ENCODE results near the gene RAB13.
A peak's percentile ranks its signal among the peaks of the same experiment; 100 is the strongest.

The RAB13 gene

DNA sequence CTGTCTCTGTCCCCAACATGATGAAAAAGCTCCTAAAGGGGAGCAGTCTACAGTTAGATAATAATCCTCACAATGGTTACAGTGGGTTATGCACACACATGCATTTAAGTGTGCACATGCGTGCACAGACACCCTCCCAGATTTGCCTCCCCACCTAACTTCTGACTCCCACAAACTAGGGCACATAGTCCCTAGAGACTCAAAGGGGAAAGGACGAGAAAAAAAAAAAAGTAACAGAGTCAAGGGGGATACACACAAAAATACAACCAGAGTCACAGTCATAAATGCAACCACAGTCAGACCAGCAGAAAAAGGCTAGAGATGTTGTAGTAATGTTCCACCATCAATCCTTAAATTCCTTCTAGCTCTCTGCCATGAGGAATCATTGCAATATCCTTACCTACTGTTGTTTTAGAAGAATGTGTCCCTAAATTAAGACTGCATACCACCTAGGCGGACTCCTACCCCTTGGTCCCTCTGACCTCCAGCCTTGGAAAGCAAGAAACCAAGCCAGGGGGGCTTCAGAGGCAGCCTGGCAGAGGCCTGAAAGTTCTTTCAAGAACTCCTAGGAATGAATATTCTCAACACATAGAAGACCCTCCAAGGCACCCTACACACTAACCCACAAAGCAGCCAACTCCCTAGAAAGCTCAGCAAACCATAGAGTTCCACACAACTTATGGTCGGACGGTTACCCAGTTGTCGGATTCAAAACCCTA lies 29.0 kb downstream of the RAB13 start:
- no peaks in the 10 kb centered on the region for H3K9me3 Mint-ChIP-seq
- peak overlapping the region; percentile 90 for H3K27ac Mint-ChIP-seq
- H3K4me3 Mint-ChIP-seq = peak overlapping the region; percentile 93
- H3K4me1 Mint-ChIP-seq = peaks cover 53% of the 10 kb centered on the region
- ATAC-seq (no peak), DNase-seq (no peak)
- H3K27me3 Mint-ChIP-seq = no peaks in the 10 kb centered on the region
- peaks cover 26% of the 10 kb centered on the region for H3K36me3 Mint-ChIP-seq (ENCODE audit: low read depth)

DNA sequence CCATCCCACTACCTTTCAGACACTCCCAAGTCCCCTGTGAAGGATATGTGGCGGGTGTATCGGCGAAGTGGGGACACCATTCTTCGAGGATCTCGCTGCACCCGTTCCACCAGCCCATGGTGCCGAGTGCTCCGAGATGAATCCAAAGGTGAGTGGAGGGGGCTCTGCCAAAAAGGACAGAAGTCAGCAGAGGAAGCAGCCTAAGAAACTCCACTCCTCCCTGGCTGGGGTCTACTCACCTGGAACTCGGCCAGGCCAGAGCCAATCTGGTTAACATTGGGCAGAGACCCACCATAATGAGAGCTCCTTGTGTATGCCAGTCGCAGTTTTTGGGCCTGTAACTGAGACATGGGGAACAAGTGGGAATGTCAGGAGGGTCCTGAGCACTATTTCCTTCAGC lies 31.3 kb downstream of the RAB13 start:
- H3K27me3 Mint-ChIP-seq = no peaks in the 10 kb centered on the region
- peaks cover 24% of the 10 kb centered on the region for H3K36me3 Mint-ChIP-seq (ENCODE audit: low read depth)
- H3K4me1 Mint-ChIP-seq = peaks cover 40% of the 10 kb centered on the region
- DNase-seq (no peak), ATAC-seq (no peak)
- no peaks in the 10 kb centered on the region for H3K9me3 Mint-ChIP-seq
- no peak overlapping the region for H3K4me3 Mint-ChIP-seq
- H3K27ac Mint-ChIP-seq = peak overlapping the region; percentile 38

DNA sequence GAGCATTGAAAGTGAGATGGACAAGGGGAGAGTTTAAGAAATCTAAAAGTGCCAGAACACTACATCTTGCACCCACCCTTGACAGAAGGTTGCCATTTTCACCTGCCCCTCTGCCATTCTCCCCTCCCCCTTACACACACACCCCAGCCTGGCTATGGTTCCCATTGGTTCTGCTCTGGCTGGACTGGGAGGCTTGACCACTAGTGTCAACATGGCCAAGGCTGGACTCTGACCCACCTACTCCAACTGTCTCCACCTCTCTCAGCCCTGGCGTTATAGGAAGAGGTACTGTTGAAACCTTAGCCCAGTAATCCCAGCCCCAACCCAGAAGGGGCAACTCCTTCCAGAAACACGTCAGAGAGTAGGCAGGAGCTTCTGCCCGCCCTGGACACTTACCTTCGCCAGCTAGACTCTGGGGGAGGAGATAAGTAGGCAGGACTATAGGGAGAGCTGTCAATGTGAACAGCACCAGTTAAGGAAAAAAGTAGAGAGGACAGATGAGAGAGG lies 32.2 kb downstream of the RAB13 start:
- no peaks in the 10 kb centered on the region for H3K9me3 Mint-ChIP-seq
- H3K27ac Mint-ChIP-seq = peak overlapping the region; percentile 70

DNA sequence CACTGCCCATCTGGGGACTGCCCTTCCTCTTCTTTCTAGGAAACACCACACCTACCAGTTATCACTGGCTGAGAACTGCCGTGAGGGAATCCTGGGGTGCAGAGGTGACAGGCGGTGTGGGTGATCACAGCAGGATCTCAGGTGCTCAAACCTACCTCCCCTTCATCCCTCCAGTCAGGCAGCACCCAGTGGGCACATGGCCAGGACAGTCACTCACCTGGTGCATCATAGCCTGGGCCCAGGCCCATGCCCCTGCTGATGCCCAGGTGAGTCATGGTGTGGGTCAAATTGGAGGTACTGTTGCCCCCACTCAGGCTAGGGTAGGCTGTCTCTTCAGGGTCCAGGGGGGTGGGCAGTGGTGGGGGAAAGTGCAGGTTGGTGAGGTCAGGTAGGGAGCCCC lies 34.3 kb downstream of the RAB13 start:
- Mint-ChIP-seq H3K4me3 (no peak overlapping the region), H3K9me3 (no peaks in the 10 kb centered on the region), H3K36me3 (ENCODE audit: low read depth) (peaks cover 31% of the 10 kb centered on the region), H3K27me3 (no peaks in the 10 kb centered on the region), H3K4me1 (peaks cover 35% of the 10 kb centered on the region), H3K27ac (peak overlapping the region; percentile 67)
- DNase-seq (no peak), ATAC-seq (no peak)

More for the DNA sequence above, 32.2 kb downstream of the RAB13 start:
- Mint-ChIP-seq H3K4me1 (peaks cover 40% of the 10 kb centered on the region), H3K4me3 (no peak overlapping the region), H3K27me3 (no peaks in the 10 kb centered on the region), H3K36me3 (ENCODE audit: low read depth) (peaks cover 26% of the 10 kb centered on the region)
- ATAC-seq = no peak
- DNase-seq = no peak

DNA sequence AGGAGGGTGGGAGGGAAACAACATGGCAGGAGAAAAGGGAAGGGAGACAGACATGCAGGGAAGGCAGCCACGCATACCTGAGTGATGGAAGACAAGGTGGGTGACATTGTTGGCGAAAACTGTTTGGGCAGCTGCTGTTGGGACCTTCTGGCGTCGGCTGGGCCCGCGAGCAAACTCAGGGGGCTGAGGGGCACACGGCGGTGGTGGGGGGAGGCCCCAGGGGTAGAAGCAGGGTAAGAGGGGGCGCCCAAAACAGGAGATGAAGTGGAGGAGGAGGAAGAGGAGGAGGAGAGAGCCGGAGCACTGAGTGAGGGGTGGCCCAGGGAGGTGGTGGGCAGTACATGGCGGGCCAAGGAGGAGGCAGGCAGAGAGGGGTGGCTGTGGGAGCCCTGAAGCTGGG lies 35.0 kb downstream of the RAB13 start:
- no peaks in the 10 kb centered on the region for H3K9me3 Mint-ChIP-seq
- no peak overlapping the region for H3K4me3 Mint-ChIP-seq
- ATAC-seq (no peak), DNase-seq (no peak)
- H3K27me3 Mint-ChIP-seq = no peaks in the 10 kb centered on the region
- H3K36me3 Mint-ChIP-seq (ENCODE audit: low read depth) = peaks cover 31% of the 10 kb centered on the region
- peaks cover 31% of the 10 kb centered on the region for H3K4me1 Mint-ChIP-seq
- H3K27ac Mint-ChIP-seq = peak overlapping the region; percentile 7

DNA sequence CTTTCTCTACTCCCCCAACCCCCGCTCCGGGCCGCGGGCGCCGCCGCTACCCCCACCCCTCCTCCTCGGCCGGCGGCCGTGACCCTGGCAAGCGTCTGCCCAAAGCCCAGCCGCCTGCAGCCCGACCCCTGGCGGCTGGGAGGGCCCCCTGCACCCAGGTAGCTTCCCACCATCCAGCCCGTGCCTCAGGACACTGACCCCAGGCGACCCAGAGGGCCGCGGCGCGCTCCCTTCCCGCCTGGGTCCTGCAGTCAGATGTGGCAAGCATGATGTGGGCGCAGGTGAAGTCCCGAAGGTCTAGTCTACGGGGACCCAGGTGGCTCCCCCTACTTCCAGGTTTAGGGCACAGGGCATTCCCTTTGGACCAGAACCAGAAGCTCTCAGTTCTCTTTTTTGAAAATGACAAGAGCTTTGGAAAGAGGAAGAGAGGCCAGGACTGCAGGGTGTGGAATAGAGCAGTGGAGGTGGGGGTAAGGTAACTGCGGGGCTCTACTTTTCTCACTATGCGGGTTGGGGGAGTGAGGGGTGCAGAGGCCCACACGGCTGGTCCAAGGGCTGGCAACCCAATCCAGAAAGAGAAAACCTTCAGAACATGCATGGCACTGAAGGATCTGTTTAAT lies 39.4 kb downstream of the RAB13 start, which contains the start of gene DENND4B:
Gene DENND4B (minus strand): TSS at position 97 of the 620 bp plus-strand sequence. CDS start 2,344 bp downstream, outside the sequence.
- no peaks in the 10 kb centered on the region for H3K27me3 Mint-ChIP-seq
- DNase-seq = peak; percentile 83
- no peaks in the 10 kb centered on the region for H3K9me3 Mint-ChIP-seq
- H3K4me1 Mint-ChIP-seq = peaks cover 25% of the 10 kb centered on the region
- H3K36me3 Mint-ChIP-seq (ENCODE audit: low read depth) = peaks cover 42% of the 10 kb centered on the region
- H3K27ac Mint-ChIP-seq = peak within 1 kb of the TSS; percentile 92
- peak within 1 kb of the TSS; percentile 91 for H3K4me3 Mint-ChIP-seq
- ATAC-seq = peak; percentile 68

DNA sequence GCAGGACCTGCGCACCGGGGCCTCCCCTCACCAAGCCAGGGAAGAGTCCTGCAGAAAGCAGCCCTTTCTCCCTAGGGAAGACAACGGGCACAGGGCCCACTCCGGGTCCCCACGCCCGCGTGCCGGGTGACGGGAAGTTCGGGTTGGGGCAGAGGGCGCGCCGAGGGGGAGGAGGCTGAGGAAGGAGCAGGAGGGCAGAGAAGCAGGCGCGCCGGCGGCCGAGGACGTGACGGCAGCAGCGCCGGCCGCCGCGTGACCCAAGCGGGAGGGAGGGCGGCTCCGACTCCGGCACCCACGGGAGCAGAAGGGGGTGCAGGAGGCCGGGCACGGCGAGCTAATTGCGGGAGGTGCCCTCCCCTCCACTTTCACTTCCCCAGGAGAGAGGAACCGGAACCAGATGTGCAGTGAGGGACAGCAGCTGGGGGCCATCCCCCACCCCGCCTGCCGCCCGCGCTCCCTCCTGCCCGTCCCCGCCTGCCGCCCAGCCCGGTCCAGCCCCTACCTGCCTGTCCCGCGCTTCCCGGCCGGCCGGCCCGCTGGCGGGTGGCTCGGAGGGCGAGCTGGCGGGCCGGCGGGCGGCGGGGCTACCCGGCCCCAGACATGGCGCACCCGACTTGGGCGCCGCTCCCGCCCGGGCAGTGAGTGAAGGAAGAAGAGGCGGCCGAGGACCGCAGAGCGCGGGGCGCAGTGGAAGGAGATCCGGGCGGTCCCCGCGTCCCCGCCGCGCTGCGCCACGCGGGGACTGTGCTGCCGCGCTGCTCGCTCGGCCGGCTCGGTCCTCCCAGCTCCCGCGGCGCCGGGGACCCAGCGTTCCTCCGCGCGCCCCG lies 40.1 kb downstream of the RAB13 start:
- Mint-ChIP-seq H3K4me1 (peaks cover 25% of the 10 kb centered on the region), H3K36me3 (ENCODE audit: low read depth) (peaks cover 42% of the 10 kb centered on the region), H3K27me3 (no peaks in the 10 kb centered on the region), H3K9me3 (no peaks in the 10 kb centered on the region), H3K27ac (peak overlapping the region; percentile 92), H3K4me3 (peak overlapping the region; percentile 91)
- ATAC-seq (peak; percentile 55), DNase-seq (peak; percentile 80)

DNA sequence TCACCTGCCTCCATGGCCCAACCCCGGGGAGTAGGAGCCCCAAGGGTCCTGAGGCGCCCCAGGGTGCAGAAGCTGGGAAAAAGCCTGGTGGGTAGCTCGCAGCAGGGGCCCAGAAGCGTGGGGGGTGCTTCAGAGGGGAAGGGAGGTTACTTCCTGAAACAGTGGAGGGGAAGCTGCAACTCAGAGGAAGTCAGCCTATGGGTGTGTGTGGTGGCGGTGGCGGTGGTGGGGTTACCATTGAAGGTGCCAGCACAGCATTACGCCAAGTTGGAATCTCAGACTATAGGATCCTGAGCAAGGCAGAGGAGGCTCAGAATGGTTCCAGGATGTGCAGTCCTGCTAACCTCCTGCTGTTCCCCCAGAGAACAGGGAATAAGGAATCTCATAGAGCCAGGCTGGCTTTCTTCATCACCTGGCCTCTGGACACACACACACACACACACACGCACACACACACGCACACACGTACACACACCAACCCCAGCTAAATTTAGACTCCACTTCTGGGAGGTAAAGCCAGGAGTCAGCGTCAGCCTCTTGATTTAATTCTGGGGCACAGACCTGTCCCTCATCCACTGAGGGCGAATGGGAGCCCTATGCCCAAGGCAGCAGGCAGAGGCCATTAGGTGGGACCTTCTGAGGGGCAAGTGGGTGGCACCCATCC lies 40.9 kb downstream of the RAB13 start:
- H3K36me3 Mint-ChIP-seq (ENCODE audit: low read depth) = peaks cover 45% of the 10 kb centered on the region

DNA sequence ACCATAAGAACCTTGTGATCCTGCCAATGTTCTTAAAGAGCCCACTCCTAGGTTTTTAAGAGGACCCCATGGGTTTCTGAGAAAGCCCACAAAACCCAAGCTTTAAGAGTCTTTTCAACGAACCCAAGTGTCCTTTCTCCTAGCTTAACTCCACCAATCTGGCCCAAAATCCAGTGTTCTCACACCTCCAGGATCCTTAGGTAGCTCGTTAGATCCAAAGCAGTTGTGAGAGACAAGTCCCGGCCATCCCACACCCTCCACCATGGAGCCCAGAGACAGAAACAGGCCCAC lies 41.4 kb downstream of the RAB13 start:
- no peaks in the 10 kb centered on the region for H3K9me3 Mint-ChIP-seq

More for the DNA sequence above, 40.9 kb downstream of the RAB13 start:
- H3K4me3 Mint-ChIP-seq = peak overlapping the region; percentile 91
- no peaks in the 10 kb centered on the region for H3K9me3 Mint-ChIP-seq
- H3K27me3 Mint-ChIP-seq = no peaks in the 10 kb centered on the region
- peaks cover 25% of the 10 kb centered on the region for H3K4me1 Mint-ChIP-seq
- DNase-seq (peak; percentile 78), ATAC-seq (peak; percentile 76)
- H3K27ac Mint-ChIP-seq = peak overlapping the region; percentile 92

DNA sequence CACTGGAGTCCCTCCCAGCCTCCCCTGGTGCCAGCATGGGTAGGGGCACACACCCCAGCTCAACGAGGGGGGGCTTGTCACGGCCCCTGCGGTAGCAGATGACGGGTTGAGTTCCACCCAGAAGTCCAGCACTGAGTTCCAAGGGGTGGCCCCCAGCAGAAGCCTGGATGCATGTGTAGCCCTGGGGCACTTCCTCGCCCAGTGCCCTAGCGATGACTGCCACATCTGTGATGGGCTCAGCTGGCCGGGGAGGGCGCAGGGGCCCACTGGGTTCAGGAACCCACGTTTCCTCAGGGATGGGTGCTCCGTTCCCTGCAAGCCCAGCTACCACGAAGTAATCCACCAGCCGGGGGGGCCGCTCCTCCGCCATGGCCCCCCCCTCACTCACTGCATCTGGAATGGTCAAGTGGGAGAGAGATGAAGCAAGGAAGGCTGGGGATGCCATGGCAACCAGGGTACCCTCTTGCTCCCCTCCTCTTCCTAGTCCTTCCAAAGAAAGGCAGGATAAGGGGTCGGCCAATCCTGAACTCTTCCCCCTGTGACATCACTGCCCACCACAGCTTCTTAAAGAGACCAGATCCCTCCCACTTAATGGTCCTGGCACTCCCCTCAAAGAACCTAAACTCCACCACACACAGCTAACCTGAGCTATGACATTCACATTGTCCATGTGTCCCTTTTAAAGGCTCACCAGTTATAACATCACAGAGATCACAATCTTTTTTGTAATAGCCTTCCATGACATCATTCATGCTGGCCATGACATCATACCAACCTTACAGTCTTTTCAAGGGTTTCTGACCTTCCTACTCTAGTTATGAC lies 41.9 kb downstream of the RAB13 start:
- DNase-seq (no peak), ATAC-seq (no peak)
- Mint-ChIP-seq H3K9me3 (no peaks in the 10 kb centered on the region), H3K36me3 (ENCODE audit: low read depth) (peaks cover 46% of the 10 kb centered on the region), H3K27me3 (no peaks in the 10 kb centered on the region), H3K4me3 (peak overlapping the region; percentile 91), H3K4me1 (peaks cover 25% of the 10 kb centered on the region), H3K27ac (peak overlapping the region; percentile 92)

More for the DNA sequence above, 41.4 kb downstream of the RAB13 start:
- peaks cover 44% of the 10 kb centered on the region for H3K36me3 Mint-ChIP-seq (ENCODE audit: low read depth)
- H3K27me3 Mint-ChIP-seq = no peaks in the 10 kb centered on the region
- H3K4me1 Mint-ChIP-seq = peaks cover 25% of the 10 kb centered on the region
- ATAC-seq = peak; percentile 0
- DNase-seq = no peak
- peak overlapping the region; percentile 91 for H3K4me3 Mint-ChIP-seq
- H3K27ac Mint-ChIP-seq = peak overlapping the region; percentile 92

DNA sequence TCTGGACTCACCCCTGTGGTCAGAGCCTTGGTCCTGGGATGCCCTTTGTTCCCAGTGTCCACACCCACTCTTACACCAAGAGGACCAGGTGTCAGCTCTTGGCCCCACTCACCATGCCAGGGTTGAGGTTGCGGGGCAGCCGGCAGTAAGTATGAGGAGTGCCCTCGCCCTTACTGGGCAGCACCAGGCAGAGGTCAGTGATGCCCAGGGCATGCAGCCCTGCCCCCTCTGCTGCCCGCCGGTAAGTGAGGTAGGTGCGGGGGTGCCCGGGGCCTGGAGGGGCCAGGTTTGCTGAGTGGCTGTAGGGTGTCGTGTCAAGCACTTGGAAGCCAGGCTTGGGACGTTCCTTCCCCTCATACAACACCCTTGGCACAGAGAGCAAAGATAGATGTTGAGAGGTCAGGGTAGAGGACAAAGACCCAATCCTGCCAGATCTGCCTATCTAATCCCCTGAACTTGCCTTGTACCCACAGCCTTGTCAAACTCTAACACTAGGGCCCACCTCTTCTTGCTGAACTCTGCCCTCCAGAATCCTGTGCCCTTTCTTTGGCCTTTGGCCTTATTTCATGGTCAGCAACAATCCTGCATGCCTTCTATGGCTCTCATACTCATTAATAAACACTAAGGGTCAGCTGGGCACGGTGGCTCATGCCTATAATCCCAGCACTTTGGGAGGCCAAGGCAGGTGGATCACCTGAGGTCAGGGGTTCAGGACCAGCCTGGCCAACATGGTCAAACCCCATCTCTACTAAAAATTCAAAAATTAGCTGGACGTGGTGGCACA lies 43.2 kb downstream of the RAB13 start:
- DNase-seq (no peak), ATAC-seq (no peak)
- Mint-ChIP-seq H3K4me1 (peaks cover 25% of the 10 kb centered on the region), H3K27ac (peak overlapping the region; percentile 65), H3K4me3 (no peak overlapping the region), H3K27me3 (no peaks in the 10 kb centered on the region), H3K36me3 (ENCODE audit: low read depth) (peaks cover 47% of the 10 kb centered on the region), H3K9me3 (no peaks in the 10 kb centered on the region)

DNA sequence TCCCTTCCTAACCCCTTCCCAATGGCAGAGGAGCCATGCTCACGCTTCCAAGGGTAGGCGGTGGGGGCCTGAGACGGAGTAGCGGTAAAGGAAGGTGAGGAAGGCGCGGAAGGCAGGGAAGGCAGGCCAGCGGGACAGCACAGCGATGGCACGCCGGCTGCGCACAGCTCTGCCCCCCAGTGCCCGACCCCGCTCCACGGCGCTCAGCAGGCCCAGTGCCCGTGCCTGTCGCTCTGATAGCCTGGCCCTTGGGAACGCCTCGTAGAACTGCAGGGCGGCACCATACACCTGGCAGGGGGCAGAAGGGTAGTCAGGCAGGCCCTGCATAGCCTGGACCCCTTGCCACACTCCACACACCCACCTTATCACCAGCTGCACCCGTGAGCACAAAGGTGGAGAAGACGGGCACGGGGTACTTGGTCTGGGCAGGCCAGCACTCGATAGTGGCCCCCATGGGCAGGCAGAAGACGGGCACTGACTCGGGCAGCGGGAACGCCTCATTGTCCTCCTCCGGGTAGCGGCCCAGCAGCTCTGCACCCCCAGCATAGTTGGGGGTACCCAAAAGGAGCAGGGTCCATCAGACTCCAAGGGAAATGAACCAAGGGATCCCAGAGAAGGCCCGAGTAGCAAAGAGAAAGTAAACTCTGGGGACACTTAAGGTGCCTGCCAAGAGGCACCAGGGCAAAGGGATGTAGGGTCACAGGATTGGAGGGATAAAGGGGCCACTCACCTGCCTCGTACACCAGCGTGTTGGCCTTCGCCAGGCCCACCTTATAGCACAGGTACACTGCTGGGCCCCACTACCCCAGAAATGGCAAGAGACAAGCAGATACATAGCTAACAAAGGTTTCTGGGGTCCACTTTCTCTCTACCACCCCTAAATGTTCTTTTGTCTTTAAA lies 44.1 kb downstream of the RAB13 start:
- no peak overlapping the region for H3K4me3 Mint-ChIP-seq
- H3K27me3 Mint-ChIP-seq = no peaks in the 10 kb centered on the region
- no peak overlapping the region for H3K27ac Mint-ChIP-seq
- no peaks in the 10 kb centered on the region for H3K9me3 Mint-ChIP-seq
- peaks cover 23% of the 10 kb centered on the region for H3K4me1 Mint-ChIP-seq
- no peak for DNase-seq
- peaks cover 52% of the 10 kb centered on the region for H3K36me3 Mint-ChIP-seq (ENCODE audit: low read depth)
- no peak for ATAC-seq
